ENCODE data around the gene GNAT3.

The GNAT3 gene

GRCh38 chr7:80524693-80525092, 12.8 kb upstream of the GNAT3 start:
- TF ChIP-seq CTCF (conservative IDR thresholded peaks at IDR 0.05), result no peak
- H3K27ac ChIP-seq, result no peak overlapping the region

GRCh38 chr7:80521809-80522208, 9.9 kb upstream of the GNAT3 start:
- no peak for TF ChIP-seq CTCF (conservative IDR thresholded peaks at IDR 0.05)
- no peak overlapping the region for H3K27ac ChIP-seq

- no peak for TF ChIP-seq CTCF (conservative IDR thresholded peaks at IDR 0.05)
- H3K27ac ChIP-seq, result no peak overlapping the region
Observed at GRCh38 chr7:80520199-80520598, 8.3 kb upstream of the GNAT3 start.

GRCh38 chr7:80517282-80517747, 5.5 kb upstream of the GNAT3 start:
- no peak overlapping the region for H3K27ac ChIP-seq
- TF ChIP-seq CTCF (conservative IDR thresholded peaks at IDR 0.05), result no peak

GRCh38 chr7:80515298-80515697, 3.4 kb upstream of the GNAT3 start:
- TF ChIP-seq CTCF (conservative IDR thresholded peaks at IDR 0.05), result no peak
- H3K27ac ChIP-seq, result no peak overlapping the region

- H3K27ac ChIP-seq, result no peak overlapping the region
- TF ChIP-seq CTCF (conservative IDR thresholded peaks at IDR 0.05), result no peak
Observed at GRCh38 chr7:80510021-80510420, 1.8 kb downstream of the GNAT3 start.

- H3K27ac ChIP-seq, result no peak overlapping the region
- TF ChIP-seq CTCF (conservative IDR thresholded peaks at IDR 0.05), result no peak
Observed at GRCh38 chr7:80508440-80508839, 3.4 kb downstream of the GNAT3 start.
